Type B pancreatic cell (in vitro differentiated cells): ENCODE results near the gene CACNA1G. TPM values are rescaled to one million over a fixed set of nuclear protein-coding genes. Genes with fewer than 3 reads are reported as not detected.

Source experiments
- DNase-seq: peaks from one replicate; pipeline ENCODE4 v3.0.0; 2021; ENCODE audit warnings: mixed read lengths; ENCODE audit not compliant: unreplicated experiment; ENCODE audit errors: extremely low spot score
- H3K27ac Mint-ChIP-seq: 2 replicates; pipeline ENCODE4 v1.8.0; 2021; ENCODE audit warnings: mild to moderate bottlenecking, mixed read lengths
- H3K27me3 Mint-ChIP-seq: 2 replicates; pipeline ENCODE4 v1.8.0; 2021; ENCODE audit warnings: mixed read lengths
- H3K36me3 Mint-ChIP-seq: 2 replicates; pipeline ENCODE4 v1.8.0; 2021; ENCODE audit warnings: mixed read lengths
- H3K4me1 Mint-ChIP-seq: one replicate; pipeline ENCODE4 v1.8.0; 2021; ENCODE audit warnings: mixed read lengths; ENCODE audit not compliant: unreplicated experiment
- H3K4me3 Mint-ChIP-seq: 2 replicates; pipeline ENCODE4 v1.8.0; 2021; ENCODE audit warnings: mild to moderate bottlenecking, mixed read lengths
- H3K9me3 Mint-ChIP-seq: 2 replicates; pipeline ENCODE4 v1.8.0; 2021; ENCODE audit warnings: mixed read lengths
- CTCF ChIP-seq: fragments of 200-600 bp; sonication (generic); conservative IDR thresholded peaks from 2 replicates; pipeline ENCODE4 v1.5.0; 2021; ENCODE audit warnings: antibody characterized with exemption, mild to moderate bottlenecking
- total RNA-seq: library from RNA; stranded (reverse); gene quantifications from 2 replicates; pipeline ENCODE4 v1.2.1, GENCODE V29; 2021; ENCODE audit warnings: low replicate concordance

CACNA1G gene
- total RNA-seq, 1 donor from 2014 or later = 27.8 TPM

GRCh38 chr17:50640686-50641351 is 80.3 kb downstream of the CACNA1G start:
- H3K4me1 Mint-ChIP-seq = peaks cover 16% of the 10 kb centered on the region
- peaks cover 26% of the 10 kb centered on the region for H3K27me3 Mint-ChIP-seq
- H3K36me3 Mint-ChIP-seq = no peaks in the 10 kb centered on the region
- TF ChIP-seq CTCF = no peak
- no peaks in the 10 kb centered on the region for H3K9me3 Mint-ChIP-seq
- DNase-seq = no peak
- H3K27ac Mint-ChIP-seq = no peak overlapping the region
- H3K4me3 Mint-ChIP-seq = no peak overlapping the region

GRCh38 chr17:50641357-50641756 is 80.8 kb downstream of the CACNA1G start:
- no peak for TF ChIP-seq CTCF
- no peak overlapping the region for H3K27ac Mint-ChIP-seq
- no peak overlapping the region for H3K4me3 Mint-ChIP-seq
- H3K4me1 Mint-ChIP-seq = peaks cover 16% of the 10 kb centered on the region
- no peaks in the 10 kb centered on the region for H3K9me3 Mint-ChIP-seq
- H3K36me3 Mint-ChIP-seq = no peaks in the 10 kb centered on the region
- peaks cover 24% of the 10 kb centered on the region for H3K27me3 Mint-ChIP-seq
- DNase-seq = no peak

GRCh38 chr17:50642071-50642721 is 81.7 kb downstream of the CACNA1G start:
- Mint-ChIP-seq H3K4me3 (no peak overlapping the region), H3K36me3 (no peaks in the 10 kb centered on the region), H3K4me1 (peaks cover 16% of the 10 kb centered on the region), H3K27ac (no peak overlapping the region), H3K9me3 (no peaks in the 10 kb centered on the region), H3K27me3 (peaks cover 17% of the 10 kb centered on the region)
- DNase-seq = no peak
- TF ChIP-seq CTCF = no peak

GRCh38 chr17:50642722-50643656 is 82.5 kb downstream of the CACNA1G start:
- Mint-ChIP-seq H3K4me1 (peaks cover 10% of the 10 kb centered on the region), H3K4me3 (no peak overlapping the region)

More at GRCh38 chr17:50642722-50643656, 82.5 kb downstream of the CACNA1G start:
- Mint-ChIP-seq H3K27me3 (peaks cover 11% of the 10 kb centered on the region), H3K27ac (no peak overlapping the region), H3K36me3 (no peaks in the 10 kb centered on the region), H3K9me3 (no peaks in the 10 kb centered on the region)
- no peak for DNase-seq
- TF ChIP-seq CTCF = no peak
